HEK293 (cell line): ENCODE measurements around the gene CLTC.

ENCODE experiments used
- CTCF ChIA-PET: fragments of 350-600 bp; formaldehyde crosslinking; extraction: SDS; loops from one replicate; lab custom pipeline; 2021; ENCODE audit warnings: antibody characterized with exemption; lab: Yijun Ruan, JAX
- POLR2A ChIA-PET: fragments of 300-600 bp; formaldehyde crosslinking; extraction: SDS; loops from one replicate; lab custom pipeline; 2020; ENCODE audit warnings: antibody characterized with exemption, inconsistent platforms; lab: Yijun Ruan, JAX
- H3K27ac ChIP-seq: fragments of 200-500 bp; sonication (Bioruptor generic); 2 replicates; pipeline ENCODE4 v1.5.1; 2014; ENCODE audit warnings: low read depth, low read length, control low read depth, inconsistent platforms; ENCODE audit errors: extremely low read depth
- H3K36me3 ChIP-seq, 2 experiments: fragments of 200-500 bp in 1 of 2; sonication (Bioruptor generic) in 1 of 2; 1 replicate in 1 of 2; 2 replicates in 1 of 2; pipeline ENCODE4 v1.5.1; 2014 to 2017; ENCODE audit warnings: inconsistent platforms in 2 of 2, low read length in 2 of 2; ENCODE audit not compliant: control insufficient read depth in 2 of 2, insufficient read depth in 1 of 2
- H3K4me1 ChIP-seq: fragments of 200-500 bp; sonication (Bioruptor generic); 2 replicates; pipeline ENCODE4 v1.5.1; 2014; ENCODE audit warnings: mild to moderate bottlenecking, low read length, inconsistent platforms; ENCODE audit not compliant: control insufficient read depth, insufficient read depth
- H3K4me3 ChIP-seq: 2 replicates; pipeline ENCODE4 v1.5.1; 2011; ENCODE audit warnings: low read depth, mild to moderate bottlenecking, control low read depth, low read length, moderate library complexity
- H3K9me3 ChIP-seq: fragments of 200-500 bp; sonication (Bioruptor generic); 2 replicates; pipeline ENCODE4 v1.5.1; 2014; ENCODE audit warnings: low read depth, low read length, inconsistent platforms; ENCODE audit not compliant: control insufficient read depth, insufficient read depth
- OSR2 ChIP-seq: fragments of 450-650 bp; formaldehyde crosslinking; IDR thresholded peaks from 2 replicates; pipeline ENCODE4 v1.5.1; 2016; ENCODE audit warnings: missing biosample characterization, missing genetic modification characterization
- PRDM6 ChIP-seq: fragments of 450-650 bp; formaldehyde crosslinking; IDR thresholded peaks from 2 replicates; pipeline ENCODE4 v1.5.1; 2017; ENCODE audit warnings: missing biosample characterization, missing genetic modification characterization
- TCF7L2 ChIP-seq: IDR thresholded peaks from 2 replicates; pipeline ENCODE4 v1.6.1; 2011; ENCODE audit warnings: low read depth, mild to moderate bottlenecking, inconsistent platforms, low read length, moderate library complexity, borderline replicate concordance
- WT1 ChIP-seq: fragments of 450-650 bp; formaldehyde crosslinking; IDR thresholded peaks from 2 replicates; pipeline ENCODE4 v1.5.1; 2016; ENCODE audit warnings: missing biosample characterization, missing genetic modification characterization
- ZBTB44 ChIP-seq: fragments of 450-650 bp; IDR thresholded peaks from 2 replicates; pipeline ENCODE4 v1.5.1; 2018; ENCODE audit warnings: missing biosample characterization, mild to moderate bottlenecking, missing genetic modification characterization
- ZIC2 ChIP-seq: fragments of 450-650 bp; formaldehyde crosslinking; IDR thresholded peaks from 2 replicates; pipeline ENCODE4 v1.5.1; 2016; ENCODE audit warnings: missing biosample characterization, missing genetic modification characterization
- ZNF148 ChIP-seq: fragments of 450-650 bp; formaldehyde crosslinking; IDR thresholded peaks from 2 replicates; pipeline ENCODE4 v1.5.0; 2017; ENCODE audit warnings: missing biosample characterization, missing genetic modification characterization, borderline replicate concordance
- ZNF175 ChIP-seq: fragments of 450-650 bp; formaldehyde crosslinking; IDR thresholded peaks from 2 replicates; pipeline ENCODE4 v1.5.1; 2016; ENCODE audit warnings: missing biosample characterization, missing genetic modification characterization
- ZNF202 ChIP-seq: fragments of 450-650 bp; formaldehyde crosslinking; IDR thresholded peaks from 2 replicates; pipeline ENCODE4 v1.5.1; 2016; ENCODE audit warnings: missing biosample characterization, missing genetic modification characterization, borderline replicate concordance
- ZNF335 ChIP-seq: fragments of 450-650 bp; formaldehyde crosslinking; conservative IDR thresholded peaks from 2 replicates; pipeline ENCODE4 v1.5.1; 2016; ENCODE audit warnings: missing biosample characterization, missing genetic modification characterization
- ZNF362 ChIP-seq: fragments of 450-650 bp; formaldehyde crosslinking; IDR thresholded peaks from 2 replicates; pipeline ENCODE4 v1.5.1; 2016; ENCODE audit warnings: missing biosample characterization, missing genetic modification characterization
- ZNF830 ChIP-seq: fragments of 450-650 bp; IDR thresholded peaks from 2 replicates; pipeline ENCODE4 v1.5.0; 2018; ENCODE audit warnings: missing biosample characterization, missing genetic modification characterization, low read depth, mild to moderate bottlenecking, moderate library complexity
- TF ChIP-seq, protein P1 (sequence below): fragments of 450-650 bp; formaldehyde crosslinking; optimal IDR thresholded peaks from 2 replicates; pipeline ENCODE3; 2016; ENCODE audit warnings: missing biosample characterization, mild to moderate bottlenecking, missing genetic modification characterization

The CLTC gene

DNA sequence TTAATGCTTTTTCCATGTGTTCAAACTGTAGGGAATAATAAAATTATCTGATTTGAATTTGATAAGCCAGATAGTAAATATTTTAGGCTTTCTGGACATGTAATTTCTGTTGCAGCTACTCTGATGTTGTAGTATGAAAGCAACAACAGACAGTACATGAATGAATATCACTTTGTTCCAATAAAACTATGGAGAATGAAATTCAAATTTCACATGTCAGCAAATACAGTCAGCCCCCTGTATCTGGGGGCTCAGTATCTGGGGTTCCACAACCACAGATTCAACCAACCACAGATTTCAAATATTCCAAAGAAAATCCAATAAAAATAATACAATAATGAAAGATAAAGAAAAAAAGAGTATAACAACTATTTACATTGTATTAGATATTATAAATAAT, 8.2 kb upstream of the CLTC start:
- Histone ChIP-seq H3K9me3 (no peaks in the 10 kb centered on the region), H3K4me3 (no peak overlapping the region), H3K4me1 (peaks cover 2% of the 10 kb centered on the region), H3K27ac (no peak overlapping the region), H3K36me3 (peaks cover 31 to 36% of the 10 kb centered on the region in 2 experiments)
- TF ChIP-seq WT1 (tag by site-specific recombination) (no peak), ZBTB44 (tag by site-specific recombination) (no peak), ZNF148 (no peak), ZNF362 (no peak), ZNF830 (tag by site-specific recombination) (no peak)
- TF ChIP-seq, protein P1, sequence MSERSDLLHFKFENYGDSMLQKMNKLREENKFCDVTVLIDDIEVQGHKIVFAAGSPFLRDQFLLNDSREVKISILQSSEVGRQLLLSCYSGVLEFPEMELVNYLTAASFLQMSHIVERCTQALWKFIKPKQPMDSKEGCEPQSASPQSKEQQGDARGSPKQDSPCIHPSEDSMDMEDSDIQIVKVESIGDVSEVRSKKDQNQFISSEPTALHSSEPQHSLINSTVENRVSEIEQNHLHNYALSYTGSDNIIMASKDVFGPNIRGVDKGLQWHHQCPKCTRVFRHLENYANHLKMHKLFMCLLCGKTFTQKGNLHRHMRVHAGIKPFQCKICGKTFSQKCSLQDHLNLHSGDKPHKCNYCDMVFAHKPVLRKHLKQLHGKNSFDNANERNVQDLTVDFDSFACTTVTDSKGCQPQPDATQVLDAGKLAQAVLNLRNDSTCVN (tag by site-specific recombination) = no peak
- CTCF ChIA-PET = interaction anchor here (0.6 to 1.2 kb wide), 2 partner anchors 59 to 282 kb away, joined by 3 to 4 read pairs; no protein-coding TSS in a partner anchor
- POLR2A ChIA-PET = interaction anchor here (1.5 kb wide), 1 partner anchor 8 kb away, joined by 4 read pairs; the partner anchor contains the start of gene CLTC

DNA sequence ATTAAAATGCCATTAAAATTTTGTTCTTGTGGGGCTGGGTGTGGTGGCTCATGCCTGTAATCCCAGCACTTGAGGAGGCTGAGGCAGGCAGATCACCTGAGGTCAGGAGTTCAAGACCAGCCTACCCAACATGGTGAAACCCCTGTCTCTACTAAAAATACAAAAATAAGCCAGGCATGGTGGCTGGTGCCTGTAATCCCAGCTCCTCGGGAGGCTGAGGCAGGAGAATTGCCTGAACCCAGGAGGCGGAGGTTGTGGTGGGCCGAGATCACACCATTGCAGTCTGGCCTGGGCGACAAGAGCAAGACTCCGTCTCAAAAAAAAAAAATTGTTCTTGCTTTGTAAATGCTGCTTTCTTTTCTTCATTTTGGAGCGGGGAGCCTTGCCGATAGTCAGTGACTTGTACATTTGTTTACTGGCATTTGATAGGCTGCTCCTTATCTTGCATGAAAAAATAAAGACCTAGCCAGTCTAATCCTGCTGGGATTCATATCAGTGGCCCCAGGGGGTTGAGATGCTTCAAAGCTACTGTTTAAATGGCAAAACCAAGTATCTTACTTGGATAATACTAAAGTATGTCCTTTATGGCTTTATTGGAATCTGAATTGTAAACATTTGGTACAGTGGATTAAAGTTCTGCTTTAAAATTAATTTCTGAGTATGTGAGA, 3.3 kb upstream of the CLTC start:
- POLR2A ChIA-PET = interaction anchor here (0.6 kb wide), 1 partner anchor 91 kb away, joined by 3 read pairs; the partner anchor contains the start of genes PTRH2 and VMP1
- Histone ChIP-seq H3K27ac (no peak overlapping the region), H3K4me1 (peaks cover 11% of the 10 kb centered on the region), H3K4me3 (no peak overlapping the region), H3K36me3 (peaks cover 0 to 3% of the 10 kb centered on the region in 2 experiments; a peak in 1 of 3 replicates), H3K9me3 (no peaks in the 10 kb centered on the region)
- peak; percentile 21; the same call in 1 of the 2 replicates for TF ChIP-seq PRDM6
- peak; percentile 40; the same call in 1 of the 2 replicates for TF ChIP-seq OSR2 (tag by site-specific recombination)
- TF ChIP-seq ZNF202 (tag by site-specific recombination) = no peak
- TF ChIP-seq ZNF175 (tag by site-specific recombination) = no peak
- peak; percentile 85 for TF ChIP-seq ZNF335 (tag by site-specific recombination)
- TF ChIP-seq ZIC2 (tag by site-specific recombination) = peak; percentile 50; the same call in 1 of the 2 replicates
- peak; percentile 54; the same call in 1 of the 2 replicates for TF ChIP-seq TCF7L2
- CTCF ChIA-PET = interaction anchor here (2.6 kb wide), 1 partner anchor 9 kb away, joined by 10 read pairs; no protein-coding TSS in a partner anchor
